ENCODE results near the gene ZIK1. TPM values are rescaled to one million over a fixed set of nuclear protein-coding genes. Genes with fewer than 3 reads are reported as not detected.

Gene ZIK1
- total RNA-seq: 1.4 and 4.4 TPM in 2 replicates

GRCh38 chr19:57583521-57584416 is at the start of gene ZIK1:
Gene ZIK1, plus strand, starts transcription at chr19:57584145. Its CDS starts 212 bp downstream, at chr19:57584357.

GRCh38 chr19:57559404-57560025 is 24.4 kb upstream of the ZIK1 start, which contains the start of gene ZNF550:
Gene ZNF550, minus strand, starts transcription at chr19:57559863. Its CDS starts 181 bp downstream, at chr19:57559682.

GRCh38 chr19:57578487-57579205 is 5.3 kb upstream of the ZIK1 start, which contains the start of gene ZNF416:
Gene ZNF416, minus strand, starts transcription at chr19:57578911. Its CDS starts 207 bp downstream, at chr19:57578704.

GRCh38 chr19:57599761-57600383 is 15.9 kb downstream of the ZIK1 start, which contains the start of gene ZNF530:
Gene ZNF530, plus strand, starts transcription at chr19:57599885. Its CDS starts 4,461 bp downstream, at chr19:57604346.

GRCh38 chr19:57613941-57614743 is 30.2 kb downstream of the ZIK1 start, which contains the start of gene ZNF134:
Gene ZNF134, plus strand, starts transcription at chr19:57614242. Its CDS starts 5,227 bp downstream, at chr19:57619469.

GRCh38 chr19:57632987-57633831 is 49.3 kb downstream of the ZIK1 start, which contains the start of gene ZNF211:
Gene ZNF211, plus strand, starts transcription at chr19:57633168. Its CDS starts 179 bp downstream, at chr19:57633347.

Other genes starting within 250 kb of the ZIK1 start
- 6.7 and 8.2 TPM in 2 replicates for gene ZNF304, start 232.9 kb upstream of the ZIK1 start, total RNA-seq
- 4.5 and 9.3 TPM in 2 replicates for gene TRAPPC2B, start 220.6 kb upstream of the ZIK1 start, total RNA-seq
- gene ZNF547, start 220.6 kb upstream of the ZIK1 start, total RNA-seq: 1.2 and 3.1 TPM in 2 replicates
- gene ZNF548, start 194.3 kb upstream of the ZIK1 start, total RNA-seq: 10.0 and 10.3 TPM in 2 replicates
- gene ZNF17, start 173.0 kb upstream of the ZIK1 start, total RNA-seq: 9.2 and 11.1 TPM in 2 replicates
- 10.8 and 11.1 TPM in 2 replicates for gene ZNF749, start 148.8 kb upstream of the ZIK1 start, total RNA-seq
- 0.65 and 0.66 TPM in 2 replicates for gene VN1R1, start 127.0 kb upstream of the ZIK1 start, total RNA-seq
- 15.1 and 15.3 TPM in 2 replicates for gene ZNF772, start 106.6 kb upstream of the ZIK1 start, total RNA-seq
- gene ZNF419, start 96.4 kb upstream of the ZIK1 start, total RNA-seq: 6.9 and 8.1 TPM in 2 replicates
- 6.0 and 9.0 TPM in 2 replicates for gene ZNF773, start 84.2 kb upstream of the ZIK1 start, total RNA-seq
- gene ZNF549, start 56.8 kb upstream of the ZIK1 start, total RNA-seq: 3.5 and 5.3 TPM in 2 replicates
- gene ZNF550, start 24.3 kb upstream of the ZIK1 start, total RNA-seq: 5.5 and 6.0 TPM in 2 replicates
- gene ZNF416, start 5.2 kb upstream of the ZIK1 start, total RNA-seq: 4.2 and 5.6 TPM in 2 replicates
- 3.3 and 4.8 TPM in 2 replicates for gene ZNF530, start 15.7 kb downstream of the ZIK1 start, total RNA-seq
- gene ZNF134, start 30.1 kb downstream of the ZIK1 start, total RNA-seq: 14.1 and 18.0 TPM in 2 replicates
- 5.8 and 7.6 TPM in 2 replicates for gene ZNF211, start 49.0 kb downstream of the ZIK1 start, total RNA-seq
- gene ZSCAN4, start 84.8 kb downstream of the ZIK1 start, total RNA-seq: not detected in 2 replicates
- 10.1 and 11.3 TPM in 2 replicates for gene ZNF551, start 97.8 kb downstream of the ZIK1 start, total RNA-seq
- 0.79 and 1.6 TPM in 2 replicates for gene ZNF154, start 125.1 kb downstream of the ZIK1 start, total RNA-seq
- 4.5 and 5.1 TPM in 2 replicates for gene ZNF671, start 143.5 kb downstream of the ZIK1 start, total RNA-seq
- 13.4 and 17.6 TPM in 2 replicates for gene ZNF776, start 162.7 kb downstream of the ZIK1 start, total RNA-seq
- gene ZNF586, start 185.5 kb downstream of the ZIK1 start, total RNA-seq: 19.8 and 21.7 TPM in 2 replicates
- 8.0 and 9.1 TPM in 2 replicates for gene ZNF552, start 230.8 kb downstream of the ZIK1 start, total RNA-seq
- 23.7 and 48.5 TPM in 2 replicates for gene ZNF587B, start 246.2 kb downstream of the ZIK1 start, total RNA-seq

Measured in thoracic aorta endothelial cell (primary cell).